HCT116 (cell line): Measurements from ENCODE around the gene EIF2D. TPM values are rescaled to one million over a fixed set of nuclear protein-coding genes. Genes with fewer than 3 reads are reported as not detected.

Source experiments
- ATAC-seq: fragments of 200-7000 bp; cut with Tn5 transposase; 2 replicates; pipeline ENCODE4 v1.9.1; 2020; ENCODE audit warnings: mild to moderate bottlenecking, moderate library complexity
- BruUV-seq: library from RNA; stranded (reverse); fragments of 400-500 nt; replicated peaks from 2 replicates; lab custom pipeline; 2021; lab: Mats Ljungman, UMichigan
- CTCF ChIA-PET: fragments of 300-600 bp; sonication (Branson Sonifier 250); formaldehyde crosslinking; loops from one replicate; lab custom pipeline; 2021; ENCODE audit warnings: antibody characterized with exemption; lab: Charles Lee
- POLR2A ChIA-PET: fragments of 300-600, 350-600 bp; sonication (Branson Sonifier 250); formaldehyde crosslinking; loops from one replicate; lab custom pipeline; 2021; ENCODE audit warnings: antibody characterized with exemption; lab: Charles Lee
- RAD21 ChIA-PET, 2 experiments: fragments of 300-600 bp; sonication (Branson Sonifier 250); formaldehyde crosslinking; loops; one replicate each; lab custom pipeline; 2023; ENCODE audit warnings: low total read pairs in 2 of 2; ENCODE audit not compliant: uncharacterized antibody in 2 of 2, unreplicated experiment in 2 of 2, low non-redundant PET in 1 of 2; lab: Charles Lee
- DNase-seq: peaks from one replicate; pipeline ENCODE4 v3.0.0-alpha.2; 2010; ENCODE audit warnings: low read depth, low spot score
- H2AFZ ChIP-seq: fragments of 200-600 bp; shearing (Covaris generic), sonication (generic); 2 replicates; pipeline ENCODE4 v1.6.1; 2017; ENCODE audit warnings: low read depth, mixed run types, mixed read lengths, antibody characterized with exemption, low read length; ENCODE audit not compliant: poor library complexity, severe bottlenecking
- H3K27ac ChIP-seq: 2 replicates; pipeline ENCODE4 v1.5.1; 2012; ENCODE audit warnings: low read depth, low read length
- H3K27me3 ChIP-seq: fragments of 200-600 bp; sonication (generic); 2 replicates; pipeline ENCODE4 v1.6.1; 2016; ENCODE audit warnings: mixed run types, low read length, mixed read lengths; ENCODE audit not compliant: insufficient read depth
- H3K36me3 ChIP-seq, 2 experiments: fragments of 200-500 bp in 1 of 2; fragments of 200-600 bp in 1 of 2; sonication (Bioruptor generic) in 1 of 2; sonication (generic) in 1 of 2; 2 replicates each; pipeline versions ENCODE4 v1.5.1 to v1.6.1; 2014 to 2016; ENCODE audit warnings: low read length in 2 of 2, inconsistent platforms in 1 of 2, mixed read lengths in 1 of 2, mixed run types in 1 of 2; ENCODE audit not compliant: insufficient read depth in 2 of 2, control insufficient read depth in 1 of 2
- H3K4me1 ChIP-seq, 2 experiments: fragments of 200-600 bp in 1 of 2; sonication (generic) in 1 of 2; 2 replicates each; pipeline versions ENCODE4 v1.5.1 to v1.6.1; 2012 to 2017; ENCODE audit warnings: low read length in 2 of 2, inconsistent platforms in 1 of 2, mild to moderate bottlenecking in 1 of 2, mixed read lengths in 1 of 2, mixed run types in 1 of 2, moderate library complexity in 1 of 2; ENCODE audit not compliant: insufficient read depth in 2 of 2, control insufficient read depth in 1 of 2
- H3K4me2 ChIP-seq: fragments of 200-600 bp; sonication (generic); 2 replicates; pipeline ENCODE4 v1.6.1; 2017; ENCODE audit warnings: mixed run types, low read length, mixed read lengths
- H3K4me3 ChIP-seq, 2 experiments: fragments of 200-600 bp in 1 of 2; sonication (generic) in 1 of 2; replicated peaks in 1 of 2; 2 replicates each; pipeline ENCODE4 v1.5.1; 2011 to 2016; ENCODE audit warnings: low read length in 2 of 2, control low read depth in 1 of 2, low read depth in 1 of 2, mild to moderate bottlenecking in 1 of 2, mixed read lengths in 1 of 2, mixed run types in 1 of 2
- H3K79me2 ChIP-seq: fragments of 200-600 bp; sonication (generic); 2 replicates; pipeline ENCODE4 v1.6.1; 2017; ENCODE audit warnings: mild to moderate bottlenecking, mixed run types, low read length, moderate library complexity, mixed read lengths; ENCODE audit not compliant: insufficient read depth
- H3K9ac ChIP-seq: fragments of 200-600 bp; sonication (generic); 2 replicates; pipeline ENCODE4 v1.6.1; 2016; ENCODE audit warnings: low read length, mixed read lengths
- H3K9me2 ChIP-seq: fragments of 200-600 bp; sonication (generic), shearing (Covaris generic); 2 replicates; pipeline ENCODE4 v1.6.1; 2017; ENCODE audit warnings: mixed run types, mild to moderate bottlenecking, moderate library complexity; ENCODE audit not compliant: insufficient read depth
- H3K9me3 ChIP-seq, 2 experiments: fragments of 200-500 bp in 1 of 2; fragments of 200-600 bp in 1 of 2; sonication (Bioruptor generic) in 1 of 2; sonication (generic) in 1 of 2; 2 replicates each; pipeline ENCODE4 v1.6.1; 2014 to 2017; ENCODE audit warnings: low read length in 2 of 2, mixed read lengths in 2 of 2, inconsistent platforms in 1 of 2, low read depth in 1 of 2, mild to moderate bottlenecking in 1 of 2, mixed run types in 1 of 2, moderate library complexity in 1 of 2; ENCODE audit not compliant: control insufficient read depth in 1 of 2, insufficient read depth in 1 of 2
- H4K20me1 ChIP-seq: fragments of 200-600 bp; sonication (generic), shearing (Covaris generic); 2 replicates; pipeline ENCODE4 v1.6.1; 2017; ENCODE audit warnings: mixed run types, mild to moderate bottlenecking, moderate library complexity; ENCODE audit not compliant: insufficient read depth
- CBX3 ChIP-seq: IDR thresholded peaks from 2 replicates; pipeline ENCODE4 v1.6.1; 2012; ENCODE audit warnings: low read depth
- CEBPB ChIP-seq: IDR thresholded peaks from 2 replicates; pipeline ENCODE4 v1.6.1; 2012; ENCODE audit warnings: low read depth
- EGR1 ChIP-seq: IDR thresholded peaks from 2 replicates; pipeline ENCODE4 v1.6.1; 2012; ENCODE audit warnings: low read depth
- ELF1 ChIP-seq: IDR thresholded peaks from 2 replicates; pipeline ENCODE4 v1.6.1; 2012; ENCODE audit warnings: low read depth, borderline replicate concordance
- EZH2phosphoT487 ChIP-seq: fragments of 200-600 bp; IDR thresholded peaks from 2 replicates; pipeline ENCODE4 v1.6.1; 2018; ENCODE audit warnings: antibody characterized with exemption, borderline replicate concordance
- POLR2A ChIP-seq: IDR thresholded peaks from 2 replicates; pipeline ENCODE4 v1.7.0; 2011; ENCODE audit warnings: borderline replicate concordance; ENCODE audit not compliant: insufficient read depth, insufficient read length; ENCODE audit errors: extremely low read depth
- POLR2AphosphoS5 ChIP-seq: IDR thresholded peaks from 2 replicates; pipeline ENCODE4 v1.6.1; 2011; ENCODE audit warnings: mild to moderate bottlenecking, low read depth, low read length, moderate library complexity
- TCF7L2 ChIP-seq: IDR thresholded peaks from 2 replicates; pipeline ENCODE4 v1.7.0; 2011; ENCODE audit warnings: borderline replicate concordance, inconsistent platforms; ENCODE audit not compliant: insufficient read depth, insufficient read length; ENCODE audit errors: extremely low read depth
- YY1 ChIP-seq: IDR thresholded peaks from 2 replicates; pipeline ENCODE4 v1.6.1; 2011; ENCODE audit warnings: low read length, low read depth, moderate library complexity, mild to moderate bottlenecking; ENCODE audit not compliant: insufficient replicate concordance; ENCODE audit errors: extremely low read depth
- intact Hi-C: fragments of 100-400 bp; cut with micrococcal nuclease; formaldehyde crosslinking; loops from 2 replicates; pipeline ENCODE4 v1.10.0; 2022
- total RNA-seq: library from RNA; stranded (reverse); gene quantifications from one replicate; pipeline ENCODE4 v1.2.1, GENCODE V29; 2021; ENCODE audit not compliant: unreplicated experiment
- TF ChIP-seq, protein P1 (sequence below): IDR thresholded peaks from 2 replicates; pipeline ENCODE4 v1.6.1; 2012
- TF ChIP-seq, protein P2 (sequence below): IDR thresholded peaks from 2 replicates; pipeline ENCODE4 v1.6.1; 2012
- TF ChIP-seq, protein P3 (sequence below), 3 experiments: fragments of 200-600 bp in 1 of 3; sonication (generic) in 1 of 3; IDR thresholded peaks in 2 of 3; conservative IDR thresholded peaks in 1 of 3; 2 replicates each; pipeline ENCODE4 v1.5.1; 2012 to 2017; ENCODE audit warnings: low read depth in 2 of 3, low read length in 2 of 3, antibody characterized with exemption in 1 of 3, borderline replicate concordance in 1 of 3, control low read depth in 1 of 3, mild to moderate bottlenecking in 1 of 3, mixed read lengths in 1 of 3, mixed run types in 1 of 3, moderate library complexity in 1 of 3; ENCODE audit not compliant: insufficient read depth in 1 of 3
- TF ChIP-seq, protein P4 (sequence below): IDR thresholded peaks from 2 replicates; pipeline ENCODE4 v1.6.1; 2012; ENCODE audit warnings: low read depth

The EIF2D gene
- total RNA-seq, 1 experiment from 2014 or later = 54.8 TPM

DNA sequence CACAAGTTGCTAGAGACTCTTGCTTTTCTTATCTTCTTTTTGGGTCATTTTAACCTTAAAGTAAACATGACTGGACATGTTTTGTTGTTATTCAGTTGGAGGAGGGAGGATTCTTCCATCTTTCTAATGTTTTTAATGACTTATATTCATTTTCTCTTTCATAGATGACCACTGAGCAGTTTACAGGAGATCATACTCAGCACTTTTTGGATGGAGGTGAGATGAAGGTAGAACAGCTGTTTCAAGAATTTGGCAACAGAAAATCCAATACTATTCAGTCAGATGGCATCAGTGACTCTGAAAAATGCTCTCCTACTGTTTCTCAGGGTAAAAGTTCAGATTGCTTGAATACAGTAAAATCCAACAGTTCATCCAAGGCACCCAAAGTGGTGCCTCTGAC lies 35.0 kb upstream of the EIF2D start:
- TF ChIP-seq CEBPB = no peak
- ChIA-PET CTCF (no interaction called here), RAD21 (no interaction called here), POLR2A (no interaction called here)
- Histone ChIP-seq H3K79me2 (no peaks in the 10 kb centered on the region), H3K27ac (no peak overlapping the region), H4K20me1 (no peaks in the 10 kb centered on the region), H3K4me3 (no peak overlapping the region), H3K9me2 (no peaks in the 10 kb centered on the region), H3K9ac (no peak overlapping the region), H2AFZ (no peak overlapping the region), H3K36me3 (peaks cover 0 to 5% of the 10 kb centered on the region in 2 experiments; a peak in 1 of 4 replicates), H3K27me3 (no peaks in the 10 kb centered on the region), H3K4me2 (no peak overlapping the region), H3K4me1 (no peaks in the 10 kb centered on the region), H3K9me3 (no peaks in the 10 kb centered on the region)
- intact Hi-C loops = no loop called here
- no peak for ATAC-seq
- no TSS peak for BruUV-seq
- no peak for DNase-seq

DNA sequence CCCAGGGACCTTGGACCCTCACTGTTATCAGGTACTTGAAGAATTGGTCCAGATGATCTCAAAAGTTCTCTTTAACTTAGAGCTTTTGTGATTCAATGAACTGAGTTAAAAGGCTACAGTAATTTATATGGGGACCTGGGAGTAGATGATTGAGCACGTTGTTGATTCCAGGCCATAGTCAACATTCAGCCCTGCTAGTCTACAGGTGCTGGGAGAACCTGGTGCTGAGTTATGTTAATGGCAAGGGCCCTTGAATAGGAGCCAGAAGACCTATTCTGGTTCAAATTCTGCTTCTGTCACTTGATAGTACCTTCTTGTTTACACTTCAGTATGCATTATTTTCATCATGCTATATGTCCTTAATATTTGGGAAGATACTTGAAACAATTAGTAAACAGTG lies 34.2 kb upstream of the EIF2D start:
- TF ChIP-seq CBX3 (no peak), POLR2A (no peak), ELF1 (no peak), EGR1 (no peak), TCF7L2 (no peak), EZH2phosphoT487 (no peak), POLR2AphosphoS5 (no peak), YY1 (no peak)
- TF ChIP-seq, protein P1, sequence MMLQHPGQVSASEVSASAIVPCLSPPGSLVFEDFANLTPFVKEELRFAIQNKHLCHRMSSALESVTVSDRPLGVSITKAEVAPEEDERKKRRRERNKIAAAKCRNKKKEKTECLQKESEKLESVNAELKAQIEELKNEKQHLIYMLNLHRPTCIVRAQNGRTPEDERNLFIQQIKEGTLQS = no peak
- TF ChIP-seq, protein P2, sequence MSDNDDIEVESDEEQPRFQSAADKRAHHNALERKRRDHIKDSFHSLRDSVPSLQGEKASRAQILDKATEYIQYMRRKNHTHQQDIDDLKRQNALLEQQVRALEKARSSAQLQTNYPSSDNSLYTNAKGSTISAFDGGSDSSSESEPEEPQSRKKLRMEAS = no peak
- TF ChIP-seq, protein P3, sequence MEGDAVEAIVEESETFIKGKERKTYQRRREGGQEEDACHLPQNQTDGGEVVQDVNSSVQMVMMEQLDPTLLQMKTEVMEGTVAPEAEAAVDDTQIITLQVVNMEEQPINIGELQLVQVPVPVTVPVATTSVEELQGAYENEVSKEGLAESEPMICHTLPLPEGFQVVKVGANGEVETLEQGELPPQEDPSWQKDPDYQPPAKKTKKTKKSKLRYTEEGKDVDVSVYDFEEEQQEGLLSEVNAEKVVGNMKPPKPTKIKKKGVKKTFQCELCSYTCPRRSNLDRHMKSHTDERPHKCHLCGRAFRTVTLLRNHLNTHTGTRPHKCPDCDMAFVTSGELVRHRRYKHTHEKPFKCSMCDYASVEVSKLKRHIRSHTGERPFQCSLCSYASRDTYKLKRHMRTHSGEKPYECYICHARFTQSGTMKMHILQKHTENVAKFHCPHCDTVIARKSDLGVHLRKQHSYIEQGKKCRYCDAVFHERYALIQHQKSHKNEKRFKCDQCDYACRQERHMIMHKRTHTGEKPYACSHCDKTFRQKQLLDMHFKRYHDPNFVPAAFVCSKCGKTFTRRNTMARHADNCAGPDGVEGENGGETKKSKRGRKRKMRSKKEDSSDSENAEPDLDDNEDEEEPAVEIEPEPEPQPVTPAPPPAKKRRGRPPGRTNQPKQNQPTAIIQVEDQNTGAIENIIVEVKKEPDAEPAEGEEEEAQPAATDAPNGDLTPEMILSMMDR (IDR thresholded peaks at IDR 0.05 in 2 of 3, conservative IDR thresholded peaks at IDR 0.05 in 1 of 3; ENCODE audit: borderline replicate concordance in 1 of 3, insufficient read depth in 1 of 3, low read depth in 2 of 3, low read length in 2 of 3) = no peak
- TF ChIP-seq, protein P4, sequence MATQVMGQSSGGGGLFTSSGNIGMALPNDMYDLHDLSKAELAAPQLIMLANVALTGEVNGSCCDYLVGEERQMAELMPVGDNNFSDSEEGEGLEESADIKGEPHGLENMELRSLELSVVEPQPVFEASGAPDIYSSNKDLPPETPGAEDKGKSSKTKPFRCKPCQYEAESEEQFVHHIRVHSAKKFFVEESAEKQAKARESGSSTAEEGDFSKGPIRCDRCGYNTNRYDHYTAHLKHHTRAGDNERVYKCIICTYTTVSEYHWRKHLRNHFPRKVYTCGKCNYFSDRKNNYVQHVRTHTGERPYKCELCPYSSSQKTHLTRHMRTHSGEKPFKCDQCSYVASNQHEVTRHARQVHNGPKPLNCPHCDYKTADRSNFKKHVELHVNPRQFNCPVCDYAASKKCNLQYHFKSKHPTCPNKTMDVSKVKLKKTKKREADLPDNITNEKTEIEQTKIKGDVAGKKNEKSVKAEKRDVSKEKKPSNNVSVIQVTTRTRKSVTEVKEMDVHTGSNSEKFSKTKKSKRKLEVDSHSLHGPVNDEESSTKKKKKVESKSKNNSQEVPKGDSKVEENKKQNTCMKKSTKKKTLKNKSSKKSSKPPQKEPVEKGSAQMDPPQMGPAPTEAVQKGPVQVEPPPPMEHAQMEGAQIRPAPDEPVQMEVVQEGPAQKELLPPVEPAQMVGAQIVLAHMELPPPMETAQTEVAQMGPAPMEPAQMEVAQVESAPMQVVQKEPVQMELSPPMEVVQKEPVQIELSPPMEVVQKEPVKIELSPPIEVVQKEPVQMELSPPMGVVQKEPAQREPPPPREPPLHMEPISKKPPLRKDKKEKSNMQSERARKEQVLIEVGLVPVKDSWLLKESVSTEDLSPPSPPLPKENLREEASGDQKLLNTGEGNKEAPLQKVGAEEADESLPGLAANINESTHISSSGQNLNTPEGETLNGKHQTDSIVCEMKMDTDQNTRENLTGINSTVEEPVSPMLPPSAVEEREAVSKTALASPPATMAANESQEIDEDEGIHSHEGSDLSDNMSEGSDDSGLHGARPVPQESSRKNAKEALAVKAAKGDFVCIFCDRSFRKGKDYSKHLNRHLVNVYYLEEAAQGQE = no peak
- Histone ChIP-seq H3K4me1 (no peaks in the 10 kb centered on the region), H2AFZ (no peak overlapping the region), H3K79me2 (no peaks in the 10 kb centered on the region), H3K9me3 (no peaks in the 10 kb centered on the region), H3K36me3 (peaks cover 0 to 5% of the 10 kb centered on the region in 2 experiments; a peak in 1 of 4 replicates), H3K9me2 (no peaks in the 10 kb centered on the region), H3K27ac (no peak overlapping the region), H3K4me3 (no peak overlapping the region), H4K20me1 (no peaks in the 10 kb centered on the region), H3K4me2 (no peak overlapping the region), H3K9ac (no peak overlapping the region), H3K27me3 (no peaks in the 10 kb centered on the region)
- ChIA-PET POLR2A (no interaction called here), RAD21 (no interaction called here), CTCF (interaction anchor here (2.2 kb wide), 1 partner anchor 11 kb away, joined by 8 read pairs; the partner anchor contains the start of gene DYRK3)
- no TSS peak for BruUV-seq
- ATAC-seq = no peak
- no peak for DNase-seq
- intact Hi-C loops = no loop called here
